GM18861 (cell line): ENCODE measurements around the gene CIAPIN1.

Source experiments
- ATAC-seq: cut with Tn5 transposase; IDR thresholded peaks from one replicate; pipeline ENCODE4 v1.9.1; 2021; ENCODE audit not compliant: unreplicated experiment

Gene CIAPIN1

GRCh38 chr16:57476546-57477410, 29.6 kb upstream of the CIAPIN1 start:
- no peak for ATAC-seq

GRCh38 chr16:57475711-57476339, 28.6 kb upstream of the CIAPIN1 start:
- peak; percentile 91 for ATAC-seq

GRCh38 chr16:57474671-57475661, 27.8 kb upstream of the CIAPIN1 start:
- ATAC-seq, result no peak

- ATAC-seq, result no peak
Measured at GRCh38 chr16:57473906-57474305, 26.7 kb upstream of the CIAPIN1 start.

GRCh38 chr16:57473176-57473840, 26.1 kb upstream of the CIAPIN1 start:
- no peak for ATAC-seq

GRCh38 chr16:57472665-57473060, 25.5 kb upstream of the CIAPIN1 start:
- ATAC-seq, result no peak

GRCh38 chr16:57471852-57472664, 24.9 kb upstream of the CIAPIN1 start:
- ATAC-seq, result no peak

GRCh38 chr16:57471209-57471608, 24.0 kb upstream of the CIAPIN1 start:
- no peak for ATAC-seq

- no peak for ATAC-seq
Measured at GRCh38 chr16:57470711-57471110, 23.5 kb upstream of the CIAPIN1 start.

GRCh38 chr16:57469917-57470470, 22.8 kb upstream of the CIAPIN1 start:
- ATAC-seq, result no peak

GRCh38 chr16:57469046-57469445, 21.9 kb upstream of the CIAPIN1 start:
- ATAC-seq, result no peak

GRCh38 chr16:57468346-57468745, 21.2 kb upstream of the CIAPIN1 start:
- no peak for ATAC-seq

GRCh38 chr16:57464523-57464922, 17.3 kb upstream of the CIAPIN1 start:
- ATAC-seq, result no peak

GRCh38 chr16:57462978-57463362, 15.8 kb upstream of the CIAPIN1 start:
- ATAC-seq, result no peak

GRCh38 chr16:57462209-57462977, 15.2 kb upstream of the CIAPIN1 start, which contains the start of gene POLR2C:
POLR2C (plus strand) TSS chr16:57462679; CDS start chr16:57462725, 46 bp downstream.
- peak; percentile 85 for ATAC-seq

GRCh38 chr16:57452021-57452420, 4.8 kb upstream of the CIAPIN1 start:
- no peak for ATAC-seq

GRCh38 chr16:57446531-57447185, 527 bp downstream of the CIAPIN1 start:
- ATAC-seq, result peak; percentile 17

GRCh38 chr16:57445510-57445909, 1.7 kb downstream of the CIAPIN1 start:
- no peak for ATAC-seq
